ENCODE results near the gene GSG1L.

The GSG1L gene

DNA sequence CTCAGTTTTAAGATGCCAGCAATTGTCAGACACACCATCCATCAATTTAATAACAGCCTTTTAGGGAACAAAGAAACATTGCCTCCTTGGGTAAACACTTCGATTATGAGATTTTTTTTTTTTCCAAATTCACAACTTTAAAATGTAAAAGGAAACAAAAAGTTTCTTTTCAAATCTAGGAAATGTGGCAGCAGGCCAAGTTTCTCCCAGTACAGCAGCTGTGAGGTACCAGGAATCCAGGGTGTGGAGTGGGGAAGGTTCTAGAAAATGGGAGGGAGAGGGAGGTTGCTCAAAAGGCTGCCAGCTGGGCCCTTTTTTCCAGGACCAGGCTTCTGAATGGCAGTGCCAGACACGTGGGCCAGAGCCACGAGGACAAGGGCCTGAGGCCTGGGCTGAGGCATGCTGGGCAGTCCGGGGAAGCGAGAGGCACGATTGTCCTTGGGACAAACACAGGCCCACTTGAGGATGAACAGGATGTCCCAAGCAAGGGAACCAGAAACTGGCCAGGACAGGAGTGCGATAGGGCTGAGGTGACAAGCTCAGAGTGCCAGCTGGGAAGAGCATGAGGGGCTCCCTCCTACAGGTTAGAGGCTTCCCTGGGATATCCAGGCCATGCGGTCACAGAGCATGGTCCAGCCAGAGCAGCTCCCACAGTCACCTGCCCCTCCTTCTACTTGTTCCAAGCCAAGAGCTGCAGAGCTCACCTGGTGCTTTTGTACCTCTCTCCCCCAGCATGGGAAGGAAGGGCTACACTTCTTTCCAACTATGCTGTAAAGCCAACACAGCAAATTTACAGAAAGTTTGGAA lies 298.4 kb downstream of the GSG1L start:
- TF ChIP-seq POLR2A (IDR thresholded peaks at IDR 0.05; ENCODE audit: low read length) (no peak), GATA1 (IDR thresholded peaks at IDR 0.05; ENCODE audit: low read depth, low read length) (no peak)
- DNase-seq: no peak

DNA sequence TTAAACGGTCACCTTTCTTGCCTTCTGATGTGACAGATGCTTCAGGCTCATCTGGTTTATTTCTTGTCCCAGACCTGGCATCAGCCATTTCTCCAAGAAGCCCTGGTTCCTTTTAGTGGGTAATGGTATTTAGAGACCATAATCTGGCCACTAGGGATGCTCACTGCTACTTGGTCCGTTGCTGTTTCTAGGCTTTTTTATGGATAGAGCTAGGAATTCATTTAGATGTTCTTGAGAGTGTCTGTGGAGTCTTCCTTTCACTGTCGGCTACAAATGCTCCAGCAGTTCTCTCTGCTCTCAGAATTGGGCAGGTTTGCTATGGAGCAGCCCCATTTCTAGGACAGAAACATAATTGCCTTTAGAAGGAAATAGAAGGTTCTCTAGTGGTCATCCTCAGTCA lies 299.1 kb downstream of the GSG1L start:
- TF ChIP-seq GATA1 (IDR thresholded peaks at IDR 0.05; ENCODE audit: low read depth, low read length) (no peak), POLR2A (IDR thresholded peaks at IDR 0.05; ENCODE audit: low read length) (no peak)

DNA sequence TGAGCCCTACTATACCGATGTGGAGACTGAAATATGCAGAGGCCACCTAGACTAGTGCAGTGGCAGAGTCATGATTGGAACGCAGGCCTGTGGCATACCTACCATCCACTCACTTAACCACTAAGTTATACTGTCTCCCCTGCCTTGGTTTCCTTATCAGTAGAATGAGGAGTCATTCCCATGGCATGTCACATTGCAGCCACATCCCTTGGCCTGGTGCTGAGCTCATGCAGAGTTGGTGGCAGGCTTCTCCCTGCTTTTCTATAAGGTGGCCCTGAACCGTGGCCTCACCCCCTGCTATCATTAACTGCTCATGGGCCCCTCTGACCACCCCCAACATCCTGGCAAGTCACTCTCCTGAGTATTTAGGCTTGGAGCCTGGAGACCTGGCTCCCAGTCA lies 301.1 kb downstream of the GSG1L start:
- no peak for DNase-seq
- TF ChIP-seq POLR2A (IDR thresholded peaks at IDR 0.05; ENCODE audit: low read length): no peak
- TF ChIP-seq GATA1 (IDR thresholded peaks at IDR 0.05; ENCODE audit: low read depth, low read length): no peak

More for the DNA sequence above, 299.1 kb downstream of the GSG1L start:
- no peak for DNase-seq

DNA sequence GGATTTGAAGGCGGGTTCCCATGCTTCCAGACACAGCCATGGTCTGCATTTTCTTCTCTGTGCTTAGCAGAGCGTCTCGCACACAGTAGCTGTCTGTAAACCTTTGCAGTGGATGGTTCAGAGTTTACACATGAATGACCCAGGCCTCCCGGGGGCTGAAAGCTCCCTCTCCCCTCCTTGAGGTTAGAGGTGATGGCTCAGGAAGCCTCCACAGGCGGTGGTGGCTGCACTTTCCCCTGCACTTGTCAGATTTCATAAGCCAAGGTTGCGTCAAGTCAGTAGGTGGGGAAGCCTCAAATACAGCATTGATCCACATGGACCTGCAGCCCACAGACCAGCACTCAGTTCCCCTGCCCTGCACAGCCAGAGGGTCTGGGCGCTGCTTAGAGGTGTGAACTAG lies 301.7 kb downstream of the GSG1L start:
- DNase-seq: no peak
- TF ChIP-seq GATA1 (IDR thresholded peaks at IDR 0.05; ENCODE audit: low read depth, low read length): no peak
- no peak for TF ChIP-seq POLR2A (IDR thresholded peaks at IDR 0.05; ENCODE audit: low read length)

DNA sequence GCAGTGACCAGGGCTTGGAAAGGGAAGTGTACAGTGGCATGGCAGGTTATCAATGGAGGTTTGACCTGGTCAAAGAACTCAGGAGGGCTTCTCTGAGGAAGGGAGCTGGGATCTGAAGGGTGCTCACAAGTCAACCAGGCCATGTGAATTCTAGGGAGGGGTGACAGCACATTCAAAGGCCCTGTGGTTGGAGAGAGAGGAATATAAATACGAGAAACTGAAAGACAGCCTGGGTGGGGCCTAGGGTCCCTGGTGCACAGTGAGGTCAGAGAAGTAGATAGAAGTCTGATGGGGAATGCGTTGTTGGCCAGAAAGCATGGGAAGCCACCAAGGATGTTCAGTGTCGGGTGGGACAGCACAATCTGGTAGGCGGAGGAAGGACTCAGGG lies 302.7 kb downstream of the GSG1L start:
- DNase-seq: no peak
- TF ChIP-seq POLR2A (IDR thresholded peaks at IDR 0.05; ENCODE audit: low read length): no peak
- TF ChIP-seq GATA1 (IDR thresholded peaks at IDR 0.05; ENCODE audit: low read depth, low read length): no peak

DNA sequence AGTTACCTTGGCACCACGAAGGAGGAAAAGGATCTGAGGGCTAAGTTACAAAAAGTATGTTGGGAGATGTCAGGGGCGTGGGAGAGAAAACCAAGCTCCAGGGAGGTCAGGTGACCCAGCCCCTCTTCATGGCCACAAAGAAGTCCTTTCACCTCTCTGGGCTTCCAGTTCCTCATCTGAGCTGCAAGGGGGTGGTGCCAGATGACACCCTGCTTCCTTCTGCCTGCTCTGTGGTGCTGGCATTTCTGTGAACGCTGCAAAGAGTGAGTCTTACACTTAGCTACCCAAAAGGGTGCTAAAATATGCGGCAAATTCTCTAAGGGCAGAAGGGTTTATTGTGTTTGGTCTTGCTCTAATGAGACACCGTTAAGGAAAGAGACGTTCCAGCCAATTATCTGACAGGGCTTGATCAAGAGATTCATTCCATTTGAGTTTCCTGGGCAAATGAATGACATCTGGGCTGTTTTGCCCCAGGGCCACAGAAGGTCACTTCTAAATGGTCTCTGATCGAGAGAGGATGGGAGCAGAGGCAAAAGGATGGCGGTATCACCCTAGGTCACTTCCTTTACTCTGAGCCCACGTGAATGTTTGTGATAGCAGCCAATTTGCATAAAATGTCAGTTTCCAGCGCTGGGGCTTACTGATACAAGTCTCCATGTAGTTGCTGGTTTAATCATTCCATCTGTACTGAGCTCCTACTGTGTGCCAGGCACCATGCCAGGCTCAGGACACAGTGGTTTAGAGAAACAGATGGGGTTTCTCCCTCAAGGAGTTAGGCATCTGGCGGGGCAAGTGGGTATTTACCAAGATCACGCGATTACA lies 303.3 kb downstream of the GSG1L start:
- TF ChIP-seq POLR2A (IDR thresholded peaks at IDR 0.05; ENCODE audit: low read length) (no peak), GATA1 (IDR thresholded peaks at IDR 0.05; ENCODE audit: low read depth, low read length) (no peak)
- peak; percentile 32 to 71 for DNase-seq

DNA sequence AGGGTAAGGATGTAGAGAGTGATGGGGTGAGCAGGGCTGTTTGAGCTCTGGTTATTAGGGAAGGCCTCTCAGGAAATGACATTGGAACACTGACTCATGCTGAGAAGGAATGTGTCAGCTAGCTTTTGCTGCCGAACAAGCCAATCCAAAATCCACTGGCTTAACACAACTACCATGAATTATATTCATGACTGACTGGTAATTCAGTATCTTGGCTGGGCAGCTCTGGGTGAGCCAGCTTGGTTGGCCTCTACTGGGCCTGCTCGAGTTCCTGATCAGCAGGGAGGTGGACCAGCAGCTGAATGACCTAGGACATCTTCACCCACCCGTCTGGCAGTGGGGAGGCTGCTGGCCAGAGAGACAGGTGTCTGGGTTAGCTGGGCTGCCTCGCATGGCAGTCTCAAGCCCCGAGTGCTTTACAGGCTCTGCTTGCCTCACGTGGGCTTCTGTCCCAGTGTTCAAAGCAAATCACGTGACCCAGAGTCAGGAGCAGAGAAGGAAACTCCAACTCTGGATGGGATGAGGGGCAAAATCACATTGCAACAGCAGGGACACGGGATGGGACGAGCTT lies 304.1 kb downstream of the GSG1L start:
- DNase-seq: no peak
- TF ChIP-seq GATA1 (IDR thresholded peaks at IDR 0.05; ENCODE audit: low read depth, low read length): no peak
- no peak for TF ChIP-seq POLR2A (IDR thresholded peaks at IDR 0.05; ENCODE audit: low read length)

DNA sequence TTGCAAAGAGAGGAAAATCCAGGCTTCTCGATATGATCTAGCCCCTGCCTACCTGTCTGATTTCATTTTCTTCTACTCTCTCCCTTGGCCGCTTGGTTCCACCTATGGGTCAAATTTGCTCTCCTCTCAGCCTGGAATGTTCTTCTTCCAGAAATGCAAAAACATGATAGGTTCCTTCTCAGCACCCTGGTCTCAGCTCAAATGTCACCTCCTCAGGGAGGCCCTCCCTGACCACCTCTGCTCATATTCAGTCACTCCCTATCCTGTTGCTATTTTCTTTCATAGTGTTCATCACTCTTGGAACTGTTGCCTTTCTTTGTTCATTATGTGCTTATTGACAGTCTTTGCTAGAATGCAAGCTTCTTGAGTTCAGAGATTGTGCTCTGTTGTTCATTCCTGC lies 305.0 kb downstream of the GSG1L start:
- no peak for TF ChIP-seq GATA1 (IDR thresholded peaks at IDR 0.05; ENCODE audit: low read depth, low read length)
- no peak for DNase-seq

DNA sequence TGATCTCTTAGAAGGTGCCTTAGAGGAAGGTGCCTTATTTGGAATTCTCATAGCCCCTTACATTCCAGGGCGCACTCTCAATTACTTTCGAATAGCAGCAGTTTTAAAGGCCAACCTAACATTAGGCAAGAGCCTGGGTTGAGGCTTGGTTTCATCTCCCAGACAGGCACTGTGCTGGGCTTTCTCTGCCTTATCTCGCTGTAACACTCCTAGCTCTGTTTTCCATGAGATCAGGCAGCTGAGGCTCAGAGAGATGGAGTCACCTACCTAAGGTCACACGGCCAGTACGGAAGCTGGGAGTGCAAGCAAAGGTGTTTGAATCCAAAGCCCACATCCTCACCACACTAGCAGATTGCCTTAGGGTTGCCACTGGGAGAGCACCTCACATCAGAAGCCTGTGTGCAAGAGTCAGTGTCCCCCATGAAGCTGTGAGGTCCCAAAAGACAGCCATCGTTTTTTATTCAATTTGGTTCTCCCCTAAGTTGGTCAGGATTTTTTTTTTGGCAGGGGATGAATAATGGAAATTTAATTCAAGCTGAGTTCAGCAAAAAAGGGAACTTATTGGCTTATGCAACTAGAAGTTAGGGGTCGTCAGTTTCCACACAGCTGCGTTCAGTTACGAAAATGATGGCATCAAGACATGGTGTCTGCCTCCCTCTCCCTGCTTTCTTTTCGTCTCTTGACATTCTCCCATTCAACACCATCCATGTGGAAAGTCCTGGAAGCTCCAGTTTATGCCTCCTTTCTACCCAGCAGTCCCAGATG lies 307.1 kb downstream of the GSG1L start:
- peak; percentile 80 to 85 for DNase-seq
- TF ChIP-seq GATA1 (IDR thresholded peaks at IDR 0.05; ENCODE audit: low read depth, low read length): no peak
- no peak for TF ChIP-seq POLR2A (IDR thresholded peaks at IDR 0.05; ENCODE audit: low read length)

DNA sequence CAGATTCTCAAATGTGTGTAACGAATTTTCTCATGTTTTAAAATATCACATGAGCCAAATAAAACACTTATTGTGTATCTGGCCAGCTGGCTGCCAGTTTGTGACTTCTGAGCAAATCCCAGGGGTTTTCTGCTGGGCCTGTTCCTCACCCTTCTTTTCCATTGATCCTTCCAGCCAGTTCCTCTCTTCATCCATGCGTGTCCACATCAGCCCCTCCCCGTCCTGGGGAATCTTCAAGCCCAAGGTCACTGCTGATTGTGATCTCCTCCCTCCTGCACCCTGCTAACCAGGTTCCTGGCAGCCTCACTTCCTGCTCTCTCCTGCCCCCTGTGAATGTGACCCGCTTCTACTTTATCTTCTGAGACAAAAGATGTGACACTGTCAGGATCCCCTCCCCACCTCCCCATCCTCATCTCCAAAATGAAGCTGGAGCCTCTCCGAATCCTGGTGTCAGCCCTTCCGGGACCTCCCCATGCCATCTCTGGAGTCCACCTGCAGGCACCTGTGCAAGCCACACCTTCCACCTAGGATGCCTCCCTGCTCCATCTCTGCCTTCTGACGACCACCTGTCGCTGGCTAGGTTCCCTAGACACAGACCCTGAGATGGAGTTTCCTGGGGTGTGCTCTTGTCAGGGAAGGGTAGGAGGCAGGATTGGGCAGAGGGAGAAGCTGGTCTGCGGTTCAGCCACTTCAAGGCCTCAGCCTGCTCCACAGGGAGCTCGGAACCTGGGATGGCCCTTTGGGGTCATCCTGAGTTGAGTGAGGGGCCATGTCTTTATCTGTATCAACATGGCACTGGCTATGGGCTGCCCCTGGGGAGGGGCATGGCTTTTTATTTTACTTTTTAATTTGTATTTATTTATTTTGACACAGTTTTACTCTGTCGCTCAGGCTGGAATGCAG lies 308.5 kb downstream of the GSG1L start:
- DNase-seq: peak in 1 of 2 experiments; percentile 5
- TF ChIP-seq GATA1 (IDR thresholded peaks at IDR 0.05; ENCODE audit: low read depth, low read length) (no peak), POLR2A (IDR thresholded peaks at IDR 0.05; ENCODE audit: low read length) (no peak)

DNA sequence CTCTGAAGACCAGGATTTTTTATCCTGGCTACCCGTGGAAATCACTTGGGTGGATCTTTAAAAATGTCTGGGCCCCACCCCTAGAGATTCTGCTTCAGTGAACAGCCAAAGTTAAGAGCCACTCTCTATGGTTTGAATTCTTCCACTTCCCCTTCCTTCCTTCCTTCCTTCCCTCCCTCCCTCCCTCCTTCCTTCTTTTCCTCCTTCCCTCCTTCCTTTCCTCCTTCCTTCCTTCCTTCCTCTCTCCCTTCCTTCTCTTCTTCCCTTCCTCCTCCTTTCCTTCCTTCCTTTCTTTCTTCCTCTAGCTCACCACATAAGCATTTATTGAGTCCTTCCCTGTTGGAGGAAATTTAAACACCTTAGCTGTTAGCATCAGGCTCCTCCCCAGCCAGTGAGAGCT lies 310.0 kb downstream of the GSG1L start:
- no peak for DNase-seq
- no peak for TF ChIP-seq POLR2A (IDR thresholded peaks at IDR 0.05; ENCODE audit: low read length)
- TF ChIP-seq GATA1 (IDR thresholded peaks at IDR 0.05; ENCODE audit: low read depth, low read length): no peak

DNA sequence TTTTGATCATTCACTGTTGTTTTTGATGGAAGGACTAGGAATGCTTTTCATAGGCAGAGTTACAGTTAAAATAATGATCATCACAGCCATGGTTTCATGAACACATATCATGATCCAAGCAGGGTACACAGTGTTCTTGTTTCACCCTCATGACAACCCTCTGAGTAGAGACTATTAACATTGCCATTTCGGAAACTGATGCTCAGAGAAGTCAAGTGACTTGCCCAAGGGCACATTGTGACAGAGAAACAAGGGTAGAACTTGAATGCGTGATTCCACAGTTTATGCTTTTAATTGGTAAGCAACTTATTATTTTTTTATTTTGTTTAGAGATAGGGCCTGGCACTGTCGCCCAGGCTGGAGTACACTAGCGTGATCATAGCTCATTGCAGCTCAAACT lies 311.3 kb downstream of the GSG1L start:
- DNase-seq: no peak
- TF ChIP-seq POLR2A (IDR thresholded peaks at IDR 0.05; ENCODE audit: low read length) (no peak), GATA1 (IDR thresholded peaks at IDR 0.05; ENCODE audit: low read depth, low read length) (no peak)

DNA sequence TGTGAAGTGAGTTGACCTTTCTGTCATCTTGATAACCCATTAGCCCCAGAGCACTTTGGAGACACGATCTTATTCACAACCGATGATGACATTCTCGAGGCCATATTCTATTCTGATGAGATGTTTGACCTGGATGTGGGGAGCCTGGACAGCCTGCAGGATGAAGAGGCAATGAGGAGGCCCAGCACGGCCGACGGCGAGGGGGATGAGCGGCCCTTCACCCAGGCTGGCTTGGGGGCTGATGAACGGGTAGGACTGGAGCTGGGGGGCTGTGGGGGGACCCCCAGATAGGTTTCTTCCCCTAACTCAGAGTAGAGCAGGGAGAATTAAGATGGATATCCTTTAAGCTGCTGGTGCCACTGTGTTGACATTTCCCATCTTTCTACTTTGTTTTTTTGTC lies 311.8 kb downstream of the GSG1L start:
- TF ChIP-seq GATA1 (IDR thresholded peaks at IDR 0.05; ENCODE audit: low read depth, low read length) (no peak), POLR2A (IDR thresholded peaks at IDR 0.05; ENCODE audit: low read length) (no peak)
- no peak for DNase-seq

Measured in erythroblast (primary cell).